HepG2 (cell line): ENCODE measurements around the gene TNFSF9. TPM values are rescaled to one million over a fixed set of nuclear protein-coding genes. Genes with fewer than 3 reads are reported as not detected.

Experiments used
- ATAD3A ChIP-seq: sonication (generic); formaldehyde crosslinking; IDR thresholded peaks from 2 replicates; pipeline ENCODE4 v1.4.0; 2020; ENCODE audit warnings: missing genetic modification reagents
- BHLHE40 ChIP-seq: IDR thresholded peaks from 2 replicates; pipeline ENCODE4 v1.6.1; 2011; ENCODE audit warnings: low read length, improper control_type of control experiment
- FUBP1 ChIP-seq: sonication (generic); formaldehyde crosslinking; IDR thresholded peaks from 2 replicates; pipeline ENCODE4 v1.5.1; 2020; ENCODE audit warnings: missing genetic modification reagents, mild to moderate bottlenecking, borderline replicate concordance
- GRHL1 ChIP-seq: sonication (generic); formaldehyde crosslinking; conservative IDR thresholded peaks from 2 replicates; pipeline ENCODE4 v1.8.0; 2022; ENCODE audit warnings: missing genetic modification reagents
- HOXA3 ChIP-seq: sonication (generic); formaldehyde crosslinking; IDR thresholded peaks from 2 replicates; pipeline ENCODE4 v1.5.0; 2020; ENCODE audit warnings: missing genetic modification reagents
- KLF11 ChIP-seq: IDR thresholded peaks from 2 replicates; pipeline ENCODE4 v1.6.1; 2016; ENCODE audit warnings: missing compliant biosample characterization
- MIXL1 ChIP-seq: IDR thresholded peaks from 2 replicates; pipeline ENCODE4 v1.6.1; 2016
- SAP130 ChIP-seq: IDR thresholded peaks from 2 replicates; pipeline ENCODE4 v1.6.1; 2016; ENCODE audit warnings: low read depth
- ZBTB7A ChIP-seq: sonication (generic); formaldehyde crosslinking; IDR thresholded peaks from 2 replicates; pipeline ENCODE4 v1.8.0; 2022; ENCODE audit warnings: mild to moderate bottlenecking, missing genetic modification reagents
- ZNF329 ChIP-seq: sonication (generic); formaldehyde crosslinking; IDR thresholded peaks from 2 replicates; pipeline ENCODE4 v1.9.0; 2021; ENCODE audit warnings: low read depth, mild to moderate bottlenecking, missing genetic modification reagents
- ZNF574 ChIP-seq: sonication (generic); formaldehyde crosslinking; IDR thresholded peaks from 2 replicates; pipeline ENCODE4 v1.4.0; 2020; ENCODE audit warnings: missing genetic modification reagents
- ZNF614 ChIP-seq: IDR thresholded peaks from 2 replicates; pipeline ENCODE4 v1.6.1; 2018; ENCODE audit warnings: missing biosample characterization, missing genetic modification reagents, inconsistent platforms, borderline replicate concordance
- ZNF746 ChIP-seq: sonication (generic); formaldehyde crosslinking; IDR thresholded peaks from 2 replicates; pipeline ENCODE4 v1.8.0; 2022; ENCODE audit warnings: mild to moderate bottlenecking, missing genetic modification reagents
- polyA plus RNA-seq, 8 experiments: library from polyadenylated mRNA; depleted of rRNA in 3 of 8; stranded (reverse) in 7 of 8; unstranded in 1 of 8; fragments of >200 nt; fragmentation: Illumina TruSeq in 4 of 8; extraction: Trizol in 4 of 8; gene quantifications; 2 replicates each; pipeline versions ENCODE4 v1.2.1 to v1.2.3, GENCODE V29; 2011 to 2016; ENCODE audit warnings: low read depth in 4 of 8, missing spikeins in 1 of 8, mixed read lengths in 1 of 8; ENCODE audit not compliant: insufficient read depth in 1 of 8
- total RNA-seq, 5 experiments: library from RNA; depleted of rRNA; stranded (reverse); fragments of >200 nt; fragmentation: Illumina TruSeq; extraction: Trizol; gene quantifications; 2 replicates each; pipeline ENCODE4 v1.2.3, GENCODE V29; 2016; ENCODE audit warnings: low read depth in 1 of 5

Gene TNFSF9
- total and polyA plus RNA-seq, 2 of the 13 experiments (the other 11 are each of a cell fraction or from before 2014, with no cell fraction given) = 1.0 to 1.8 TPM

GRCh38 chr19:6481541-6482342 is 49.1 kb upstream of the TNFSF9 start, which contains the start of gene DENND1C (continued):
- 0 out of 2 replicates have a peak, but pooled peaks have one; percentile 64 for TF ChIP-seq FUBP1 (CRISPR knock-in tag)
- TF ChIP-seq MIXL1 (CRISPR knock-in tag) = no peak
- TF ChIP-seq ZNF574 (CRISPR knock-in tag) = 0 out of 2 replicates have a peak, but pooled peaks have one; percentile 25
- no peak for TF ChIP-seq ZBTB7A
- no peak for TF ChIP-seq ZNF614 (CRISPR knock-in tag)
- no peak for TF ChIP-seq ZNF329 (CRISPR knock-in tag)
- TF ChIP-seq ATAD3A = no peak
- 0 out of 2 replicates have a peak, but pooled peaks have one; percentile 6 for TF ChIP-seq BHLHE40
- TF ChIP-seq HOXA3 (CRISPR knock-in tag) = 0 out of 2 replicates have a peak, but pooled peaks have one; percentile 42
- TF ChIP-seq GRHL1 = no peak
- no peak for TF ChIP-seq ZNF746 (CRISPR knock-in tag)
- TF ChIP-seq SAP130 (CRISPR knock-in tag) = 0 out of 2 replicates have a peak, but pooled peaks have one; percentile 39
- no peak for TF ChIP-seq KLF11 (CRISPR knock-in tag)
